HG03095 (cell line): ENCODE measurements around the gene DSE.

Source experiments
- ATAC-seq: cut with Tn5 transposase; IDR thresholded peaks from one replicate; pipeline ENCODE4 v1.9.1; 2021; ENCODE audit warnings: moderate library complexity; ENCODE audit not compliant: unreplicated experiment

The DSE gene

GRCh38 chr6:116409756-116410155 is 39.0 kb downstream of the DSE start:
- ATAC-seq: peak; percentile 70

GRCh38 chr6:116411284-116411623 is 40.5 kb downstream of the DSE start:
- ATAC-seq: no peak

GRCh38 chr6:116412270-116412669 is 41.5 kb downstream of the DSE start:
- ATAC-seq: no peak

GRCh38 chr6:116413357-116413756 is 42.6 kb downstream of the DSE start:
- no peak for ATAC-seq

- ATAC-seq: no peak
Observed at GRCh38 chr6:116417661-116418060, 46.9 kb downstream of the DSE start.

- ATAC-seq: no peak
Observed at GRCh38 chr6:116419069-116419786, 48.5 kb downstream of the DSE start.

- ATAC-seq: no peak
Observed at GRCh38 chr6:116420341-116420740, 49.6 kb downstream of the DSE start.

- no peak for ATAC-seq
Observed at GRCh38 chr6:116422238-116422637, 51.5 kb downstream of the DSE start.

GRCh38 chr6:116424001-116424400 is 53.3 kb downstream of the DSE start:
- ATAC-seq: no peak

- no peak for ATAC-seq
Observed at GRCh38 chr6:116426551-116426950, 55.8 kb downstream of the DSE start.

- no peak for ATAC-seq
Observed at GRCh38 chr6:116429111-116429510, 58.4 kb downstream of the DSE start.

GRCh38 chr6:116430860-116431259 is 60.1 kb downstream of the DSE start:
- ATAC-seq: no peak

- ATAC-seq: no peak
Observed at GRCh38 chr6:116431964-116432595, 61.3 kb downstream of the DSE start.

GRCh38 chr6:116433206-116433712 is 62.5 kb downstream of the DSE start:
- no peak for ATAC-seq

- ATAC-seq: no peak
Observed at GRCh38 chr6:116434056-116434725, 63.4 kb downstream of the DSE start.

- ATAC-seq: no peak
Observed at GRCh38 chr6:116436586-116436985, 65.8 kb downstream of the DSE start.

GRCh38 chr6:116437656-116438055 is 66.9 kb downstream of the DSE start:
- no peak for ATAC-seq

GRCh38 chr6:116438590-116439448 is 68.1 kb downstream of the DSE start:
- ATAC-seq: no peak

- no peak for ATAC-seq
Observed at GRCh38 chr6:116439522-116440051, 68.8 kb downstream of the DSE start.

- no peak for ATAC-seq
Observed at GRCh38 chr6:116443105-116443504, 72.4 kb downstream of the DSE start.

GRCh38 chr6:116444092-116444491 is 73.3 kb downstream of the DSE start:
- ATAC-seq: peak; percentile 68
